Liver (tissue), 3 donors: Measurements from ENCODE around the gene BTRC.

Experiments
- ATF3 ChIP-seq: IDR thresholded peaks from 2 replicates; pipeline ENCODE4 v1.6.1; 2016; ENCODE audit warnings: antibody characterized with exemption
- HNF4A ChIP-seq, 2 donors: conservative IDR thresholded peaks; 2 replicates each; pipeline ENCODE4 v1.6.1; 2016; ENCODE audit warnings: antibody characterized with exemption in 2 of 2, mild to moderate bottlenecking in 2 of 2
- JUND ChIP-seq, 2 donors: IDR thresholded peaks; 2 replicates each; pipeline ENCODE4 v1.6.1; 2016; ENCODE audit warnings: antibody characterized with exemption in 2 of 2
- MAX ChIP-seq: IDR thresholded peaks from 2 replicates; pipeline ENCODE4 v1.6.1; 2016; ENCODE audit warnings: antibody characterized with exemption
- NR2F2 ChIP-seq: IDR thresholded peaks from 2 replicates; pipeline ENCODE4 v1.6.1; 2016; ENCODE audit warnings: antibody characterized with exemption
- RAD21 ChIP-seq, 2 donors: IDR thresholded peaks; 2 replicates each; pipeline ENCODE4 v1.6.1; 2016; ENCODE audit warnings: antibody characterized with exemption in 2 of 2, mild to moderate bottlenecking in 2 of 2
- REST ChIP-seq: IDR thresholded peaks from 2 replicates; pipeline ENCODE4 v1.6.1; 2016; ENCODE audit warnings: antibody characterized with exemption, mild to moderate bottlenecking
- RXRA ChIP-seq, 2 donors: IDR thresholded peaks; 2 replicates each; pipeline ENCODE4 v1.6.1; 2017 to 2018; ENCODE audit warnings: antibody characterized with exemption in 2 of 2, mild to moderate bottlenecking in 1 of 2
- SP1 ChIP-seq: IDR thresholded peaks from 2 replicates; pipeline ENCODE4 v1.6.1; 2018; ENCODE audit warnings: antibody characterized with exemption, mild to moderate bottlenecking
- TAF1 ChIP-seq: conservative IDR thresholded peaks from 2 replicates; pipeline ENCODE4 v1.6.1; 2016; ENCODE audit warnings: antibody characterized with exemption, mild to moderate bottlenecking
- YY1 ChIP-seq: IDR thresholded peaks from 2 replicates; pipeline ENCODE4 v1.6.1; 2016; ENCODE audit warnings: antibody characterized with exemption, mild to moderate bottlenecking
- ZBTB33 ChIP-seq: IDR thresholded peaks from 2 replicates; pipeline ENCODE4 v1.6.1; 2016; ENCODE audit warnings: antibody characterized with exemption
- TF ChIP-seq, protein P1 (sequence below): fragments of 150-350 bp; IDR thresholded peaks from 2 replicates; pipeline ENCODE4 v1.5.1; 2017; ENCODE audit warnings: improper control_type of control experiment, low read depth, low read length; ENCODE audit not compliant: missing input control
- donor health status: healthy.
- donor health status: healthy.

DNA sequence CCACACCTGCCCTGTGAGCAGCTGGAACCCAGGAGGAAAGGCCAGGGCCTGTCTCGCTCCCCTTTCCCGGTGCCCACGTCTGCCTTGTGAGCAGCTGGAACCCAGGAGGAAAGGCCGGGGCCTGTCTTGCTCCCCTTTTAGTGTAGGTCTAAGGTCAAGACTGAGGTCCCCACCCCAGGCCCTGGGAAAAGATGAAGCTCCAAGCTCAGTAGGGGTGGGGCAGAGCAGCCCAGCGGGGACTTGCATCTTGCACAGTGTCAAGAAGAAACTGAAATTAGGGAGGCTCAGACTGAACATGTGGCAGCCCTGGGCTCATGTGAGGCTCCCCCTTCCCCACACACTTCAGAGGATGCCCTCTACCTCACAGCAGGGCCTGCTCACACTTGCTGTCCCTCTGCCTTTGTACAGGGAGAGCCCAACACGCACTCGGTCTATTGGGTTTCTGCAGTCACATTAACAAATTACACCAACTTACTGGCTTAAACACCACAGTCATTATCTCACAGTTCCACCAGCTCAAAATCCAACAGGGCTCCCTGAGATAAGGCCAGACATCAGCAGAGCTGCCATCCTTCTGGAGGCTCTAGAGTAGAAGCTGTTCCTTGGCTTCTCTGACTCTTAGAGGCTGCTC, 221.7 kb downstream of the BTRC start:
- TF ChIP-seq, protein P1, sequence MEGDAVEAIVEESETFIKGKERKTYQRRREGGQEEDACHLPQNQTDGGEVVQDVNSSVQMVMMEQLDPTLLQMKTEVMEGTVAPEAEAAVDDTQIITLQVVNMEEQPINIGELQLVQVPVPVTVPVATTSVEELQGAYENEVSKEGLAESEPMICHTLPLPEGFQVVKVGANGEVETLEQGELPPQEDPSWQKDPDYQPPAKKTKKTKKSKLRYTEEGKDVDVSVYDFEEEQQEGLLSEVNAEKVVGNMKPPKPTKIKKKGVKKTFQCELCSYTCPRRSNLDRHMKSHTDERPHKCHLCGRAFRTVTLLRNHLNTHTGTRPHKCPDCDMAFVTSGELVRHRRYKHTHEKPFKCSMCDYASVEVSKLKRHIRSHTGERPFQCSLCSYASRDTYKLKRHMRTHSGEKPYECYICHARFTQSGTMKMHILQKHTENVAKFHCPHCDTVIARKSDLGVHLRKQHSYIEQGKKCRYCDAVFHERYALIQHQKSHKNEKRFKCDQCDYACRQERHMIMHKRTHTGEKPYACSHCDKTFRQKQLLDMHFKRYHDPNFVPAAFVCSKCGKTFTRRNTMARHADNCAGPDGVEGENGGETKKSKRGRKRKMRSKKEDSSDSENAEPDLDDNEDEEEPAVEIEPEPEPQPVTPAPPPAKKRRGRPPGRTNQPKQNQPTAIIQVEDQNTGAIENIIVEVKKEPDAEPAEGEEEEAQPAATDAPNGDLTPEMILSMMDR, result no peak
- TF ChIP-seq JUND (IDR thresholded peaks at IDR 0.05), result no peak
- TF ChIP-seq ZBTB33, result no peak
- no peak for TF ChIP-seq REST
- no peak for TF ChIP-seq RAD21 (IDR thresholded peaks at IDR 0.05)
- no peak for TF ChIP-seq ATF3
- TF ChIP-seq NR2F2, result no peak
- no peak for TF ChIP-seq SP1
- TF ChIP-seq RXRA (IDR thresholded peaks at IDR 0.05), result no peak
- TF ChIP-seq MAX, result no peak
- no peak for TF ChIP-seq TAF1
- TF ChIP-seq YY1, result no peak
- no peak for TF ChIP-seq HNF4A (conservative IDR thresholded peaks at IDR 0.05)
